H1 (cell line): ENCODE results near the gene DSCAM.

Experiments
- CEBPB ChIP-seq: IDR thresholded peaks from 2 replicates; pipeline ENCODE4 v1.6.1; 2012; ENCODE audit warnings: low read depth, low read length
- CREB1 ChIP-seq: IDR thresholded peaks from 2 replicates; pipeline ENCODE4 v1.6.1; 2012; ENCODE audit warnings: inconsistent platforms
- CTCF ChIP-seq, 3 experiments: IDR thresholded peaks; 1 replicate in 2 of 3; 2 replicates in 1 of 3; pipeline versions ENCODE4 v1.5.1 to v1.6.1; 2011; ENCODE audit warnings: low read length in 3 of 3, mild to moderate bottlenecking in 3 of 3, inconsistent platforms in 2 of 3, low read depth in 1 of 3, moderate library complexity in 1 of 3; ENCODE audit not compliant: insufficient read depth in 1 of 3; ENCODE audit errors: control extremely low read depth in 1 of 3
- EGR1 ChIP-seq: IDR thresholded peaks from 2 replicates; pipeline ENCODE4 v1.6.1; 2011; ENCODE audit warnings: low read depth, low read length, borderline replicate concordance
- GABPA ChIP-seq: IDR thresholded peaks from 2 replicates; pipeline ENCODE4 v1.6.1; 2011; ENCODE audit warnings: mild to moderate bottlenecking, low read length, moderate library complexity, borderline replicate concordance; ENCODE audit not compliant: insufficient read depth
- HDAC6 ChIP-seq: IDR thresholded peaks from one replicate; pipeline ENCODE4 v1.7.1; 2012; ENCODE audit warnings: low read depth, mild to moderate bottlenecking, inconsistent platforms, low read length, moderate library complexity
- JUN ChIP-seq: IDR thresholded peaks from 2 replicates; pipeline ENCODE4 v1.6.1; 2011; ENCODE audit warnings: low read depth, mild to moderate bottlenecking, improper control_type of control experiment, low read length
- MAX ChIP-seq: IDR thresholded peaks from 2 replicates; pipeline ENCODE4 v1.6.1; 2012; ENCODE audit warnings: inconsistent platforms
- POLR2A ChIP-seq, 2 experiments: IDR thresholded peaks; 1 replicate in 1 of 2; 2 replicates in 1 of 2; pipeline ENCODE4 v1.6.1; 2011; ENCODE audit warnings: low read depth in 2 of 2, low read length in 2 of 2, mild to moderate bottlenecking in 2 of 2; ENCODE audit errors: control extremely low read depth in 1 of 2
- POLR2AphosphoS5 ChIP-seq: IDR thresholded peaks from 2 replicates; pipeline ENCODE4 v1.6.1; 2011; ENCODE audit warnings: low read depth, low read length
- RXRA ChIP-seq: IDR thresholded peaks from 2 replicates; pipeline ENCODE4 v1.6.1; 2011; ENCODE audit warnings: low read depth, mild to moderate bottlenecking, low read length, moderate library complexity; ENCODE audit not compliant: insufficient read depth
- SIN3A ChIP-seq, 2 experiments: IDR thresholded peaks in 1 of 2; conservative IDR thresholded peaks in 1 of 2; 2 replicates each; pipeline ENCODE4 v1.6.1; 2011 to 2012; ENCODE audit warnings: low read length in 2 of 2, improper control_type of control experiment in 1 of 2, low read depth in 1 of 2, mild to moderate bottlenecking in 1 of 2
- TAF1 ChIP-seq: IDR thresholded peaks from 2 replicates; pipeline ENCODE4 v1.6.1; 2011; ENCODE audit warnings: mild to moderate bottlenecking, low read depth, low read length
- ZNF274 ChIP-seq: IDR thresholded peaks from 2 replicates; pipeline ENCODE4 v1.7.0; 2012; ENCODE audit warnings: low read length, borderline replicate concordance; ENCODE audit errors: extremely low read depth

GRCh38 chr21:40270047-40270446, 576.9 kb downstream of the DSCAM start:
- TF ChIP-seq POLR2A (IDR thresholded peaks at IDR 0.05; ENCODE audit: control extremely low read depth in 1 of 2, low read depth in 2 of 2, low read length in 2 of 2) (no peak), TAF1 (no peak), CEBPB (no peak), POLR2AphosphoS5 (no peak), RXRA (no peak), CTCF (IDR thresholded peaks at IDR 0.05; ENCODE audit: control extremely low read depth in 1 of 3, insufficient read depth in 1 of 3, low read depth in 1 of 3, low read length in 3 of 3) (no peak), GABPA (no peak), CREB1 (no peak), MAX (no peak), ZNF274 (no peak), SIN3A (conservative IDR thresholded peaks at IDR 0.05 in 1 of 2, IDR thresholded peaks at IDR 0.05 in 1 of 2; ENCODE audit: low read depth in 1 of 2, low read length in 2 of 2) (no peak), HDAC6 (no peak), JUN (no peak), EGR1 (no peak)
